Activated CD4-positive, alpha-beta T cell treated with anti-CD3 and anti-CD28 coated beads for 48 hours (primary cell): ENCODE measurements around the gene ADRM1.

Experiments used
- DNase-seq: peaks from one replicate; pipeline ENCODE4 v3.0.0-alpha.2; 2020

ADRM1 gene

DNA sequence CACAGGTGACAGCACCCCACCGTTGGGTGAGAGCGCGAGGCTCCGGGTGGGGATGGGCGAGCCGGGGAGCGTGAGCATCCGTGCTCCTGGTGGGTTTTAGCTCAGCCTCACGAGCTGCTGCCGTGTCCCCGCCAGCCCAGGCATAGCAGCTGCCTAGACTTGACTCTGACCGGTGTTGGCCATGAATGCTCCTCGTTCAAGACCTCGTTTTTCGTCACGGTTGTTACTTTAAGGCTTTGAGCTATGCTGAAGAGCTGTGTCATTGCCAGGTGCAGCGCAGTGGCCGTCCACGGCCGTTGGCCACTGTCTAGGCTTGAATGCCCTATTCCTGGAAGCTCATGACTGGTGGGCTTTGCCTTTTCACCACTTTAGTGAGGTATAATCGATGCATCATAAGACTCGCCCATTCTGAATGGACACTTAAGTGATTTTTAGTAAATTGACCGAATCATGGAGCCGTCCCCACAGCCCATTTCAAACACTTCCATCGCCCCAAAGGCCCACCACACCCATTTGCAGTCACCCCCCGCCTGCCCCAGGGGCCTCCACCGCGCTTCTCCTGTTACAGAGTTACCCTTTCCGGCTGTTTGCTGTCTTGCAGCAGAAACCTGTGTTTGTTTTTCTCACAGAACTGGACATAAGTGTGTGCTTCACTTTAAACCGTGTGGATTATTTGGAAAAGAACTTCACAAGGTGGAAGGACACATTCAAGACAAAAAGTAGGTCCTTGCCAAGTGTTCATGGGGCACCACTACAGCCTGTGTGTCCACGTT, 21.4 kb upstream of the ADRM1 start:
- no peak for DNase-seq

- DNase-seq = no peak
Measured at GRCh38 chr20:62282103-62282502, 20.7 kb upstream of the ADRM1 start.

DNA sequence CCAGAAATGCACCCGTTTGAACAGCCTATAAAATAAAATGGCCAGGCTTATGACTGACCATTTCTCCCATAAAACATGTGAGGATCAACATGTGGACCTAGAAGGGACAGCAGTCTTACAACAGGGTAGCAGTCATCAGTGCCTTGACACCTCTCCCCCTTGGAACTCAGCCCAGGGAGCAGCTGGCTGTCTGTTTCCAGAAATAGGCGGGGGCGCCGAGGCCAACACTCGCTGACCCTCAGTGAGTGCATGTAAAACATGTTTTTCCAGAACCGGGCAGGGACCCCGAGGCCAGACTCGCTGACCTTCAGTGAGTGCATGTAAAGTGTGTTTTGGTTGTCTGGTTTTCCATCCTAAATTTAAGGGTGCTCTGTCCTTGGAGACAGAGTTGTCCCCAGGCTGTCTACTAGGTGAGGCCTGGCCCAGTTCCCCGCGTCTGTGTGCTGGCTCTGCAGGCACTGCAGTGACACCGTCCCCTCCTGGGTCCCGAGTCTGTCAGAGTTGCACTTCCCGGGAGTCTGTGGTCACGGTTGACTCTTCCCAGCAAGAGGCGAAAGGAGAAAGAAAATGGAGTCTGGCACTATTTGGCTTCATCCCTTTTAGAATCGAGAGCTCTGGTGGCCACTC, 19.8 kb upstream of the ADRM1 start:
- DNase-seq = no peak

- no peak for DNase-seq
Measured at GRCh38 chr20:62284448-62284847, 18.3 kb upstream of the ADRM1 start.

- DNase-seq = no peak
Measured at GRCh38 chr20:62285151-62285550, 17.6 kb upstream of the ADRM1 start.

GRCh38 chr20:62285722-62286121, 17.1 kb upstream of the ADRM1 start:
- no peak for DNase-seq

- DNase-seq = no peak
Measured at GRCh38 chr20:62286493-62287064, 16.2 kb upstream of the ADRM1 start.

- no peak for DNase-seq
Measured at GRCh38 chr20:62287129-62287528, 15.7 kb upstream of the ADRM1 start.

- no peak for DNase-seq
Measured at GRCh38 chr20:62287759-62288534, 14.8 kb upstream of the ADRM1 start.

- no peak for DNase-seq
Measured at GRCh38 chr20:62288535-62289105, 14.2 kb upstream of the ADRM1 start.

DNA sequence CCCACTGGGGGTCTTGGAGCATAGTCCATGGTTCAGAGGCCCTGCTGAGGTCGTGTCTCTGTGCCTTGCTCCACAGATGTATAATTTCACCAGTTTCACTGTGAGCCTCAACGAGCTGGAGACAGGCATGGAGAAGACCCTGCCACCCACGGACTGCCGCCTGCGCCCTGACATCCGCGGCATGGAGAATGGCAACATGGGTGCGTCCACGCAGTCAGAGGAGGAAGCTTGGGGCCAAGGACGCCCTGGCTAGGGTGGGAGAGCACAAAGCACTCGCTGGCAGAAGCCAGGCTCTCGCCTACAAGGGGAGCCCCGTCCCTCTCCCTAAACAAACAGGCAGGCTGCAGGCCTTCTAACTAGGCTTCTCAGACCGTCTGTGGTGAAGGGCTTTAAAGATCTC, 13.7 kb upstream of the ADRM1 start:
- DNase-seq = no peak

GRCh38 chr20:62289898-62290297, 12.9 kb upstream of the ADRM1 start:
- DNase-seq = no peak

DNA sequence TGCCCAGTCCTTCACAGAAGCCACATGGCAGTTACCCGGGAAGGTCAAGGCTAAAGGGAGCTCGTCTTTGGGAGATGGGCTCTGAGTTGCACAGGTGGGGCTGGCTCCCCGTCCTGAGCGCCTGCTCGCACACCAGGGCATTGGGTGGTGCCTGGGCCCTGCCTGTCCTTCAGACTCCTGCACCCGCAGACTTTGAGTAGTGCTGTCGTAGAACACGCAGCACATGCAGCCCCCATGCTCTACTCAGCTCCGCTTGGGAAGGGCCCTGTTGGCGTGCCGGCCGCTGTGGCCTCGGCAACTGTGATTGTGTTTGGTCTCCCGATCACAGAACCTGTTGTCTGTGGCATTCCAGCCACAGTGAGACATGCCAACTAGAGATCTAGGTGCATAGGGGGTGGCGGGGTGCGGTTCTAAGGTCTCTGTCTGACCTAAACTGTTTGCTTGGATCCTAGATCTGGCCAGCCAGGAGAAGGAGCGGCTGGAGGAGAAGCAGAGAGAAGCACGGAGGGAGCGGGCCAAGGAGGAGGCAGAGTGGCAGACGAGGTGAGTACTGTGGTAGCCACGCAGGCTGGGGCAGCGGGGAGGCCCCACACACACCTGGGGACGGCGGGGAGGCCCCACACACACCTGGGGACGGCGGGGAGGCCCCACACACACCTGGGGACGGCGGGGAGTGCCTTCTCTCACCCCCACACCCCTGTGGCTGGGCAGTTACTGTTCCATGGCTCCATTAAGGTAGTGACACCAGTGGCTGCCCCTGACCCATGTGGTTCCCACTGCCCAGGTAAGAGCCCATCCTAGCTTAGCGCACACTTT, 11.3 kb upstream of the ADRM1 start:
- no peak for DNase-seq

DNA sequence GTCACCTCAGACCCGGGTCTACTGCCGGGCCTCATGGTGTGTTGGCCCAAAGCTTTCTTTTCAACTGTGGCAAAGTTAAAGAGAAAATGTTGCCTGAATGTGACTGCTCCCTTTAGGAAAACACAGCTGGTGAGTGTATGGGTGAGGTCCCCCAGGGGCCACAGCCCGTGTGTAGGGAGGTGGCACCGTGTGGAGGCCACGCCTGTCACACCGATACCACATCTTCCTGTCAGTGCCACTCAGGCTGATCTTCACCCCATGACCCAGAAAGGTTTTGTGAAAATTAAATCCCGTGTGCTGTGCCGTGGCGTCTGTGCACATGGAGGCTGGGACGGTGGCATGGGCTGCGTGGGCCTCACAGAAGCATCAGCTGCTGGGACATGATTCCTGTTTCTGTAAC, 10.7 kb upstream of the ADRM1 start:
- DNase-seq = no peak

DNA sequence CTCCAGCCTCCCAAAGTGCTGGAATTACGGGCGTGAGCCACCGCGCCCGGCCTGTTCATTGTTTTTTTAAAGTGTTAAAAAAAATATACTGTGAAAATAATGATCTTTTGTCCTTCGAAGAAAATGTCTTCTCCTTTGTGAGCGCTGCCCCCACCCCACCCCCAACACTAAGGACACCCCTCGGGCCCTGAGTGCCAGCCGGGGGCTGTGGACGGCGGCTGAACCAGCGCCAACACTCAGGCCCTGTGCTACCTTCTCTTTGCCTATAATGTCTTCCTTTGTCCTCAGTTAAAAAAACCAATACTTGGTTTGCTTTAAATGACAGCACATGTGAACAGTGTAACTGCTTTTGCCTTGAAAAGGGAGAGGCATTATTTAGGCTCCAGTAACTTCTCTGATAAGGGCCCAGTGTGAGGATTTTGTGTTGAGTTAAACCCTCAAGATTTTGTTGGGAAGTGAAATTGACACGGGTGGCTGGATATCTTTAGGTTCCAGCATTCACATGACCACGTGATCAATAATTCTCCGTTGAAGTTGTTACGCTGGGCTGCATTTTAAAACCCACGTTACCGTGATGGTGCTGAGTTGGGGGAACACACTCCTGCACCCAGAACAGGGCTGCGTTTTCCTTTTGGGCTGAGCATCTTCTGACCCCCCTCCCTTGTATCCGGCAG, 9.5 kb upstream of the ADRM1 start:
- DNase-seq = no peak

GRCh38 chr20:62293946-62294345, 8.9 kb upstream of the ADRM1 start:
- no peak for DNase-seq

DNA sequence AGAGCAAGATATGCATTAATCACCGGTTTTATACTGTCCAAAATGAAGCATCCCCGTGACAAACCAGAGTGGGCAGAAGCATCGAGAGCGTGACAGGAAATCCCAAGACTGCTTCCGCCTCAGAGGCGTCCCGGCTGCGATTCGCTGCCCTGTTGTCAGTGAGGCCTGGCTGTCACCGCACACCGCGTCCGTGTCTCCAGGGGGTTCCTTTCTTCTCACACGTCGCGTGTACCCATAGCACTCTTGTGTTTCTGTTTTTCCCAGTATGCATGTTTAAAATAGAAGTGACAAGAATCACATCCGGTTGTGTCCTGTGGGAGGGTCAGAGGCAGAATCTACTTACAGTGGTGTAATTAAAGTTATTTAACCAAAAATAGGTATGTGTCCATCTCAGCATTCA, 8.3 kb upstream of the ADRM1 start:
- DNase-seq = no peak

- no peak for DNase-seq
Measured at GRCh38 chr20:62296724-62297448, 5.9 kb upstream of the ADRM1 start.

GRCh38 chr20:62297449-62298227, 5.2 kb upstream of the ADRM1 start:
- DNase-seq = no peak

DNA sequence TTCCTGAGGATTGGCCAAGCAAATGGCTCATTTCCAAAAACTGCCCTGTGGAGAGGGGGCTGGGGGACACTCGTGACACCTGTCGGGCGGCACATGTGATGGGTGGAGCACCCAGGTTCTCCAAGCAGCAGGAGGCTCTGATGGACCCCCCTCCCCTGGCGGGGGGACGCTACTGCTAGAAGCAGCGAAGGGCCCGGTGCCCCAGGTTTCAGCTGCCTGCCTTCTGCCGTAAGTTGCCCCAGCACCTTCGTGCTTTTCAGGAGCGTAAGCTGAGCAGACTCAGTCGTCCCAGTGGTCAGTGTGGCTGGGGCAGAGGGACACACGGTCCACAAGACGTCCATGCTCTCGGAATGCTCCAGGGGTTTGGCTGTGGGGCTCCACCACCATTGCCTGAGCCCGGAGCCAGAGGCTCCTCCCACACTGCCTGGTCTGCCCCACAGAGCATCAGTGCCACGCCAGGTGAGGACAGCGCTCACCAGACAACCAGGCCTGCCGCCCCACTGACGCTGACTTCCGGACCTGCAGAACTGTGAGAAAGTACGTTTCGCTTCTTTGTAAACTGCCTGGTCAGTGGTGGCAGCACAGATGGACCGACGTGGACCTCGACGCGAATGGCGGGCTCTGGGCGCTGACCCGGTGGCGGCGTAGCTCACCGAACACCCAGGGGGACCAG, 4.1 kb upstream of the ADRM1 start:
- no peak for DNase-seq
